ENCODE measurements around the gene FBXW10. TPM values are rescaled to one million over a fixed set of nuclear protein-coding genes. Genes with fewer than 3 reads are reported as not detected.
"Not testable (repeated sequence)": the region's sequence is repeated elsewhere in the genome, so short reads cannot be mapped to it uniquely, and the experiment has no call there.

FBXW10 gene
- polyA plus RNA-seq, 4 donors, result 0.16 to 0.62 (median 0.22) TPM; not detected in 1

GRCh38 chr17:18719428-18720110, 24.3 kb upstream of the FBXW10 start:
- FAIRE-seq; H3K27me3 ChIP-seq (ENCODE audit: control insufficient read depth in 3 of 3, insufficient read depth in 3 of 3, low read length in 3 of 3); H3K36me3 ChIP-seq (ENCODE audit: control insufficient read depth in 3 of 3, insufficient read depth in 2 of 3, low read depth in 1 of 3, low read length in 3 of 3); H3K4me3 ChIP-seq (ENCODE audit: low read depth in 1 of 3, low read length in 3 of 3); H3K9me3 ChIP-seq (ENCODE audit: control insufficient read depth in 2 of 2, insufficient read depth in 1 of 2, low read depth in 1 of 2, low read length in 1 of 2): not testable (repeated sequence)
- Histone ChIP-seq H3K27ac (ENCODE audit: low read depth in 1 of 3, low read length in 2 of 3) (peak overlapping the region; percentile 48 to 92 (median 91)), H3K4me1 (ENCODE audit: control insufficient read depth in 3 of 3, insufficient read depth in 2 of 3, low read depth in 1 of 3, low read length in 2 of 3) (peaks cover 0 to 20% (median 0%) of the 10 kb centered on the region in 3 donors)
- peak; percentile 60 to 66 for DNase-seq
- 16 to 57% (median 50%) methylated on average over 9 to 12 of the region's 12 CpGs for WGBS, 3 donors

GRCh38 chr17:18721775-18722547, 21.9 kb upstream of the FBXW10 start:
- WGBS, 3 donors, result 64 to 91% (median 90%) methylated on average over 1 to 2 of the region's 12 CpGs
- peak overlapping the region in 1 of 3 donors; percentile 48 for H3K27ac ChIP-seq (ENCODE audit: low read depth in 1 of 3, low read length in 2 of 3)

GRCh38 chr17:18722612-18723011, 21.2 kb upstream of the FBXW10 start:
- Histone ChIP-seq H3K4me1 (ENCODE audit: control insufficient read depth in 3 of 3, insufficient read depth in 2 of 3, low read depth in 1 of 3, low read length in 2 of 3) (peaks cover 0 to 25% (median 0%) of the 10 kb centered on the region in 3 donors), H3K27ac (ENCODE audit: low read depth in 1 of 3, low read length in 2 of 3) (peak overlapping the region in 1 of 3 donors; percentile 17)
- FAIRE-seq; H3K4me3 ChIP-seq (ENCODE audit: low read depth in 1 of 3, low read length in 3 of 3); H3K9me3 ChIP-seq (ENCODE audit: control insufficient read depth in 2 of 2, insufficient read depth in 1 of 2, low read depth in 1 of 2, low read length in 1 of 2); H3K36me3 ChIP-seq (ENCODE audit: control insufficient read depth in 3 of 3, insufficient read depth in 2 of 3, low read depth in 1 of 3, low read length in 3 of 3); DNase-seq; H3K27me3 ChIP-seq (ENCODE audit: control insufficient read depth in 3 of 3, insufficient read depth in 3 of 3, low read length in 3 of 3): not testable (repeated sequence)
- 74 to 93% (median 87%) methylated on average over 4 to 5 of the region's 5 CpGs for WGBS, 3 donors

More at GRCh38 chr17:18721775-18722547, 21.9 kb upstream of the FBXW10 start:
- not testable (repeated sequence) for H3K36me3 ChIP-seq (ENCODE audit: control insufficient read depth in 3 of 3, insufficient read depth in 2 of 3, low read depth in 1 of 3, low read length in 3 of 3); H3K27me3 ChIP-seq (ENCODE audit: control insufficient read depth in 3 of 3, insufficient read depth in 3 of 3, low read length in 3 of 3); H3K4me3 ChIP-seq (ENCODE audit: low read depth in 1 of 3, low read length in 3 of 3); H3K9me3 ChIP-seq (ENCODE audit: control insufficient read depth in 2 of 2, insufficient read depth in 1 of 2, low read depth in 1 of 2, low read length in 1 of 2); DNase-seq; FAIRE-seq
- H3K4me1 ChIP-seq (ENCODE audit: control insufficient read depth in 3 of 3, insufficient read depth in 2 of 3, low read depth in 1 of 3, low read length in 2 of 3), result peaks cover 0 to 25% (median 0%) of the 10 kb centered on the region in 3 donors

GRCh38 chr17:18723509-18723908, 20.3 kb upstream of the FBXW10 start:
- 24 to 77% (median 50%) methylated on average over 1 of the region's 1 CpG for WGBS, 3 donors
- peak; percentile 61 to 63 for DNase-seq

GRCh38 chr17:18732438-18732837, 11.4 kb upstream of the FBXW10 start:
- not testable (repeated sequence) for H3K4me1 ChIP-seq (ENCODE audit: control insufficient read depth in 3 of 3, insufficient read depth in 2 of 3, low read depth in 1 of 3, low read length in 2 of 3)
- WGBS, 3 donors, result 14 to 50% (median 44%) methylated on average over 1 of the region's 1 CpG
- peak; percentile 94 for FAIRE-seq

More at GRCh38 chr17:18723509-18723908, 20.3 kb upstream of the FBXW10 start:
- FAIRE-seq; H3K27me3 ChIP-seq (ENCODE audit: control insufficient read depth in 3 of 3, insufficient read depth in 3 of 3, low read length in 3 of 3); H3K36me3 ChIP-seq (ENCODE audit: control insufficient read depth in 3 of 3, insufficient read depth in 2 of 3, low read depth in 1 of 3, low read length in 3 of 3); H3K9me3 ChIP-seq (ENCODE audit: control insufficient read depth in 2 of 2, insufficient read depth in 1 of 2, low read depth in 1 of 2, low read length in 1 of 2); H3K4me3 ChIP-seq (ENCODE audit: low read depth in 1 of 3, low read length in 3 of 3): not testable (repeated sequence)
- peaks cover 0 to 21% (median 0%) of the 10 kb centered on the region in 3 donors for H3K4me1 ChIP-seq (ENCODE audit: control insufficient read depth in 3 of 3, insufficient read depth in 2 of 3, low read depth in 1 of 3, low read length in 2 of 3)
- peak overlapping the region in 1 of 3 donors; percentile 80 for H3K27ac ChIP-seq (ENCODE audit: low read depth in 1 of 3, low read length in 2 of 3)

GRCh38 chr17:18733350-18733749, 10.5 kb upstream of the FBXW10 start:
- not testable (repeated sequence) for FAIRE-seq; H3K36me3 ChIP-seq (ENCODE audit: control insufficient read depth in 3 of 3, insufficient read depth in 2 of 3, low read depth in 1 of 3, low read length in 3 of 3); H3K4me3 ChIP-seq (ENCODE audit: low read depth in 1 of 3, low read length in 3 of 3); H3K4me1 ChIP-seq (ENCODE audit: control insufficient read depth in 3 of 3, insufficient read depth in 2 of 3, low read depth in 1 of 3, low read length in 2 of 3); H3K9me3 ChIP-seq (ENCODE audit: control insufficient read depth in 2 of 2, insufficient read depth in 1 of 2, low read depth in 1 of 2, low read length in 1 of 2); DNase-seq; H3K27me3 ChIP-seq (ENCODE audit: control insufficient read depth in 3 of 3, insufficient read depth in 3 of 3, low read length in 3 of 3); H3K27ac ChIP-seq (ENCODE audit: low read depth in 1 of 3, low read length in 2 of 3)
- WGBS, 3 donors, result 77 to 94% (median 90%) methylated on average over 3 to 4 of the region's 4 CpGs

More at GRCh38 chr17:18732438-18732837, 11.4 kb upstream of the FBXW10 start:
- not testable (repeated sequence) for H3K36me3 ChIP-seq (ENCODE audit: control insufficient read depth in 3 of 3, insufficient read depth in 2 of 3, low read depth in 1 of 3, low read length in 3 of 3); H3K27me3 ChIP-seq (ENCODE audit: control insufficient read depth in 3 of 3, insufficient read depth in 3 of 3, low read length in 3 of 3); DNase-seq; H3K9me3 ChIP-seq (ENCODE audit: control insufficient read depth in 2 of 2, insufficient read depth in 1 of 2, low read depth in 1 of 2, low read length in 1 of 2); H3K27ac ChIP-seq (ENCODE audit: low read depth in 1 of 3, low read length in 2 of 3); H3K4me3 ChIP-seq (ENCODE audit: low read depth in 1 of 3, low read length in 3 of 3)

- H3K4me3 ChIP-seq (ENCODE audit: low read depth in 1 of 3, low read length in 3 of 3); H3K4me1 ChIP-seq (ENCODE audit: control insufficient read depth in 3 of 3, insufficient read depth in 2 of 3, low read depth in 1 of 3, low read length in 2 of 3); H3K36me3 ChIP-seq (ENCODE audit: control insufficient read depth in 3 of 3, insufficient read depth in 2 of 3, low read depth in 1 of 3, low read length in 3 of 3); FAIRE-seq; H3K27ac ChIP-seq (ENCODE audit: low read depth in 1 of 3, low read length in 2 of 3); H3K27me3 ChIP-seq (ENCODE audit: control insufficient read depth in 3 of 3, insufficient read depth in 3 of 3, low read length in 3 of 3); DNase-seq; H3K9me3 ChIP-seq (ENCODE audit: control insufficient read depth in 2 of 2, insufficient read depth in 1 of 2, low read depth in 1 of 2, low read length in 1 of 2): not testable (repeated sequence)
- WGBS, 3 donors, result 77 to 90% (median 85%) methylated on average over 7 of the region's 7 CpGs
Measured at GRCh38 chr17:18739616-18740391, 4.0 kb upstream of the FBXW10 start.

- H3K27ac ChIP-seq (ENCODE audit: low read depth in 1 of 3, low read length in 2 of 3), result peak overlapping the region in 1 of 3 donors; percentile 31
- not testable (repeated sequence) for H3K4me1 ChIP-seq (ENCODE audit: control insufficient read depth in 3 of 3, insufficient read depth in 2 of 3, low read depth in 1 of 3, low read length in 2 of 3); H3K27me3 ChIP-seq (ENCODE audit: control insufficient read depth in 3 of 3, insufficient read depth in 3 of 3, low read length in 3 of 3); H3K36me3 ChIP-seq (ENCODE audit: control insufficient read depth in 3 of 3, insufficient read depth in 2 of 3, low read depth in 1 of 3, low read length in 3 of 3); H3K9me3 ChIP-seq (ENCODE audit: control insufficient read depth in 2 of 2, insufficient read depth in 1 of 2, low read depth in 1 of 2, low read length in 1 of 2); FAIRE-seq; H3K4me3 ChIP-seq (ENCODE audit: low read depth in 1 of 3, low read length in 3 of 3)
- 25 to 67% (median 54%) methylated on average over 2 to 4 of the region's 6 CpGs for WGBS, 3 donors
- peak in 1 of 2 donors; percentile 38 for DNase-seq
Measured at GRCh38 chr17:18741228-18741627, 2.6 kb upstream of the FBXW10 start.

Measured in small intestine (tissue), 7 donors.